Ecto neural progenitor cell (in vitro differentiated cells): Measurements from ENCODE around the gene RNF8.
A peak's percentile ranks its signal among the peaks of the same experiment; 100 is the strongest.

Experiments used
- DNase-seq: peaks from one replicate; pipeline ENCODE4 v3.0.0-alpha.2; 2018; ENCODE audit warnings: low spot score

RNF8 gene

GRCh38 chr6:37359039-37359438 lies 5.3 kb downstream of the RNF8 start:
- no peak for DNase-seq

DNA sequence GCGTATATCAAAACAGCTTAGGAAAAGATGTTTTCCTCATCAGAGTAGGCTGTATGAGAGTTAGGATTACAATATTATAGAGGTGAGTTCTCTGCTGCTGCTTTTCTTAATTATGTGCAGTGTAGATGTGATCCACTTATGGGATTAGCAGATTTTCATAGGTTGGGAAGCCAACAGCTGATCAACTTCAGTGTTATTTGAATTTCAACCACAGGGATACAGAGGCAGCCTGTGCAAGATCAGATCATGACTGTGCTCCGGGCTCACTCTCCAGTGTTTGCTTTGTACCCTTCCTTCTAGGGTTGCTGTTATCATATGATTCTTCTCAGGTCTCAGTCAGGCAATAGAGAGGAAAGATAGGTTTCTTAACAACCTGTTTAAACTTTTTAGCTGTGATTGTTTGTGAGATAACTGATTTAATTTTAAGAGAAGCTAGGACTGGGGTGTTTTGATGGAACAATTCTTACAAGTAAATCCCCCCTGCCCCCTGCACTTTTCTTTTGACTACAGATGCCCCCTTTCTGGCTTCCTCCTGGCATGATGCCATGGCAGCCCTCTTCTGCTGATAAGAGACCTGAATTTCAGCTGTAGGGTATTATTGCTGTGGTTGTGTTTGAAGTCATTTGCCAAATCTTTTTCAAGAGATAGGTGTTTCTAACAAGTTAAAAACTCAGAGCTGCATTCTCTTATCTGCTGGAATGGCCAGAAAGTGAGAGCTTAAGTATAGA lies 8.5 kb downstream of the RNF8 start:
- DNase-seq: no peak

DNA sequence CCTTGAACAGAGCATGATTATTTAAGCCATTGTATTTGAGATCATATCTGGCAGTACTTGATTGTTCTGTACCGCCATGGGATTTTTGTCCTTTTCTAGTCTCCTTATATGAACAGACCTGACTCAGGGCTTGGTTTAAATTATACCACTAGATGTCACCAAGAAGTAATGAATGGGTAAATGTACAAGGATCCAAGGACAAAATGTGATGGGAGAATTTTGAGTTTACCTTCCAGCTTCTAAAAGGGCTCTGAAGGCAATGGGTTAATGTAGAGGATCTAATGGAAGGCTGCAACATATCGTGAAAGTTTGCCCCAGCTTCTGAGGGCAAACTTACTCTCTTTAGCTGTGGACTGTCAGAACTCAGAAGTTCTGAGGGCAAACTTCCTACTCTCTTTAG lies 12.0 kb downstream of the RNF8 start:
- no peak for DNase-seq

GRCh38 chr6:37366910-37367309 lies 13.1 kb downstream of the RNF8 start:
- no peak for DNase-seq

- DNase-seq: no peak
Observed at GRCh38 chr6:37368961-37369320, 15.2 kb downstream of the RNF8 start.

- no peak for DNase-seq
Observed at GRCh38 chr6:37369321-37370201, 15.8 kb downstream of the RNF8 start.

DNA sequence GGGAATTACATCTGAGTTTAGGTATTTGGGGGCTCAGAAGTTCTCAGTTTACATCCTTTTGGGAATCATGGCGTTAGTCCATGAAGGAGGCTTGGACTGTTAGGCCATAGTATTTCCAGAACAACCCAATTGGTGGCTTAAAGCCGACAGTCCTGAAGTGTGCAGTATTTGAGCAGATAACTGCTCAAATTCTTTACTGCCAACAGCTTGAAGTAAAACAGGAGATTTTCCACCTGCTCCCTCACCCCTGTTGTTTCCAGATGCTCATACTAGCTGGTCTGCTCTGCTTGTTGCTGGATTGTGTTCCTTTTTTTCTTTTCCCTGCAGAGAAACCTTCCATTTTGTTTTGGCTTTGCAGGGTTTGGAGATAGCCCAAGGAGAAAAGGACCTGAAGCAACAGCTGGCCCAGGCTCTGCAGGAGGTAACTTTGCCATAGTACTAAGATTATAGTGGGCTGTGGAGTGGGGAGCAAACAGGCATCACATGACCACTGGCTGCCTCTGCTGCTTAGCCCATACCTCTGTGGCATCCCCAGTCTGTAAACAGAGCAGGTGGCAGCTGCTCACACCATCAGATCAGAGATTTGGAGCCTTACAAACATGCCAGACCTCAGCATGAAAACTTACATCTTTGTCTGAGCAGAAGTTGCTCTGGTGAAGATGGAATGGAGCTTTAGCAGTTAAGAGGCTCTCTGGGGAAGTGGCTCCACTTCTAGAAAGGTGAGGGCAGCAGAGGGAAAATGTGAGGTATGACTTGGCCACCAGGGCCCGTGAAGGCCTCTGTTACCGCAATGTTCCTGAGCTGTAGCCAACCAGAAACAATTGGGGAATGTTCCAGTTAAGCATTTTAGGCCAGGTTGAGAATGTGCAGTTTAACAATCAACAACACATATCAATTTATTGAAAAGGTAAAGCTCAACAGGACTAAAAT lies 17.6 kb downstream of the RNF8 start:
- DNase-seq: no peak

DNA sequence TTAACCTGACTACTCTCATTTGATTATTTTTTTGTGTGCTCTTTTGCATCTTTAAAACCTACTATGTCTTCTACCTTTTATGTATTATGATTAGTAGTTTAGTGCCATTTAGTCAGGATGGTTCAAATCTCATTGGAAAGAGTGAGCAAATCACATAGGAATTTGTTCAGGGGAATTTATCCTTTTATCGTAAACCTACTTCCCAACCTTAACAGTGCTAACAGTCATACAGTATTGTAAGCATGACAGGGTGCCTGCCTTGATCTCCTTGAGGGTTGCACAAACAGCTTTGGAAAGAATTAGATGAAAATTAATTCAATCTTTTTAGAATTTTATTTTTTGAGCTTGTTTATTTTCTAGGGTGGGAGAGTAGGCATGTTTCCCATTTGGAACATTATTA lies 18.3 kb downstream of the RNF8 start:
- DNase-seq: no peak

DNA sequence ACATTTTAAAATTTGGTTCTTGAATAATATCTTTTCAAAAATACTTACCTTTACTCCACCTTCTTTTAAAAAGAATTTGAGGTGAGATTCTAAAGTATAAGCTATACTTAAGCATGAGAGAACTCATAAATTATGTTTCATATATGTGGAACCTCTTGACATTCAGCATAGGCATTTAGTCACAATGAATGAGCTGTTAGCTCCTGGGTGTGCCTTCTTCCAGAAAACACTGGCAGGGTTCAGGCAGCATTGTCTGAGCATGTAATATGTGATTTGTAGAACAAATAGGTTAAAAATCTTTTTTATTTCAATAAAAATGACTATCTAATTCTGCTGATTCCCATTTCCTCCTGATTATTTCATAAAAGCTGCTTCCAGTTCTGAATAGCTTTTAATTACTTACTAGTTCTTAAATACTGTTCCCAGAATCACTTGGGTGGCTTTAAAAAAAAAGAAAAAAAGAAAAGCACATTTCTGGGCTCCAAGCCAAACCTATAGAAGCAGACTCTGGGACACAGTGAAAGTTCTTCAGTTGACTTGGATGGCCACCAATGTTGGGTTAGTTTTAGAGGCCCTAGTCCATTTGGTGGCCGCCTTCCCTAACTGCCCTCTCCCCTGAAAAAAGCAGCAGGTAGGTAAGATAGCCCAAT lies 20.2 kb downstream of the RNF8 start:
- no peak for DNase-seq

DNA sequence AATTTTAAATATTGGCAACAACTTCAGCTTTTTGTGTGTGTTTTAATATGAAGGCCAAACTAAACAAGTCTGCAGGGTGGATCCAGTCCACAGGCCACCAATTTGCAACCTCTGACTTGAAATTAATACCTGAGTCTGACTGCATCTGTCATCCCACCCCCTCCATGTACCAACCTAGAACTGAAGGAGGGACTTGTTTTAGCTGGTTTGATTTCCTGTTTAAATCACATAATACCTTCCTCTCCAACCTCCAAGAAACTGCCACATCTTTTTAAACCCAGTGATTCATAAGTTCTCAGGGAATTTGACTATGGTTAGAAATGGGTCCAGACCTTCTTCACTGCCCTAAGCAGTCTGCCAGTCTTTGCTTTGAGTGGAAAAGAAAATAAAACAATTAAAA lies 21.6 kb downstream of the RNF8 start:
- no peak for DNase-seq

GRCh38 chr6:37376078-37376743 lies 22.4 kb downstream of the RNF8 start:
- no peak for DNase-seq

DNA sequence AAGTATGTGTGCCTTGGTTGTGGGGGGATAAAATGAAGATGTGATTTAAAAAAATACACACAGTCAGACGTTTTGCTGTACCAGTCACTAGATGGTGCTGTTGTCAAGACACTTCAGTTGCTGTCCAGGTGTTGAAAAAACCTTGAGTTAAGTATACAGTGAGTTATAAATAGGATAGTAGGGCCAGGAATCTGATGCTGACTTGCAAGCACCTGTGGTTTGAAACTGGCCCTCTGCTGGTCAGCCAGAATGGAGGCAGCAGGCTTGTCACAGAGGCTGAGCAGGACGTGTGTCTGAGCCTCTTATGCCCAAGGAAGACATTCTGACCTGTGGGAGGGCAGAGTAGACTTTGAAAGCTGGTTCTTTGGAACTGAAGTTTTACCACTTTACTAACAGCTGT lies 27.8 kb downstream of the RNF8 start:
- DNase-seq: peak; percentile 46

GRCh38 chr6:37382994-37383765 lies 29.4 kb downstream of the RNF8 start:
- no peak for DNase-seq

DNA sequence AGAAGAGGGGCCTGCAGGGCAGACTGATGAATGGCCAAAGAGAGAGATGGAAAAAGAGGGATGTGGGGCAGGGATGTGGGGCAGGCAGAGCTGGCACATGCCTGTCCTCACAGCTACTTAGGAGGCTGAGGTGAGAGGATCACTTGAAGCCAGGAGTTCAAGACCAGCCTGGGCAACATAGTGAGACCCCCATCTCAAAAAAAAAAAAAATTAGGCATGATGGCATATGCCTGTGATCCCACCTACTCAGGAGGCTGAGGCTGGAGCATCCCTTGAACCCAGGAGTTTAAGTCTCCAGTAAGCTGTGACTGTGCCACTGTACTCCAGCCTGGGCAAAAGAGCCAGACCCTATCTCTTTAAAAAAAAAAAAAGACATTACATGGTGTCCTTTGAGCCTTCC lies 34.8 kb downstream of the RNF8 start:
- DNase-seq: no peak

DNA sequence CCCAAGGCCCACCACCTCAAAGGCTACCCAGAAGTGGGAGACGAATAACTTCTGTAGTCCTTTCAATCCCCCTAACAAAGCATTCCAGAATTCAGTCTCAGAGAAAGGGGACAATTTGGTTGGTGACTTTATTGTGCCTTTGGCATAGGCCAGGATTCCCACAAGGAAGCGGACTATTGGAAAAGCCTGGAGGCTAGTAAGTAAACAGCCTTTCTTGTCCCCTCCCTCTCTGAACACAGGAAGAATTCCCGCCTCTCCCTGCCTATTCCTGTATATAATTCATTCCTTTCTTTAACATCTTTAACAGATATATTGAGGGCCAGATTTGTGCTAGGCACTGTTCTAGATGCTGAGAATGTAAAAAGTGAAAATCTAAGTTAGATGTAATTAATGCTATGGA lies 36.1 kb downstream of the RNF8 start:
- no peak for DNase-seq

GRCh38 chr6:37391120-37391519 lies 37.3 kb downstream of the RNF8 start:
- no peak for DNase-seq

DNA sequence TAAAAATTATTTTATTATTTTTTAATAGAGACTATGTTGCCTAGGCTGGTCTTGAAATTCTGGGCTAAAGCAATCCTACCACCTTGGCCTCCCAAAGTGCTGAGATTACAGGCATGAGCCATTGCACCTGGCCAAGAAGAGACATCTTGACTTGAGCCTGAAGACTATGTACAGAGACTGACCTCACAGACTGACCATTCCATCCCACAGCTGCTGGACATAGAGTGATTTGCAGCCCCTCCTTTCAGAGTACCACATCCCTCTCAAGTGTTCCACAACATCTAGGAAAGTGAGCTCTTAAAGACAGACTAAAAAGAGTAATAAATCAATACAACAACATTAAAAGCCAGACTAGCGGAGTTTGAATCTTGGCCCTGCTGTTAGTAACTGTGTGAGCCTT lies 39.0 kb downstream of the RNF8 start:
- DNase-seq: no peak

DNA sequence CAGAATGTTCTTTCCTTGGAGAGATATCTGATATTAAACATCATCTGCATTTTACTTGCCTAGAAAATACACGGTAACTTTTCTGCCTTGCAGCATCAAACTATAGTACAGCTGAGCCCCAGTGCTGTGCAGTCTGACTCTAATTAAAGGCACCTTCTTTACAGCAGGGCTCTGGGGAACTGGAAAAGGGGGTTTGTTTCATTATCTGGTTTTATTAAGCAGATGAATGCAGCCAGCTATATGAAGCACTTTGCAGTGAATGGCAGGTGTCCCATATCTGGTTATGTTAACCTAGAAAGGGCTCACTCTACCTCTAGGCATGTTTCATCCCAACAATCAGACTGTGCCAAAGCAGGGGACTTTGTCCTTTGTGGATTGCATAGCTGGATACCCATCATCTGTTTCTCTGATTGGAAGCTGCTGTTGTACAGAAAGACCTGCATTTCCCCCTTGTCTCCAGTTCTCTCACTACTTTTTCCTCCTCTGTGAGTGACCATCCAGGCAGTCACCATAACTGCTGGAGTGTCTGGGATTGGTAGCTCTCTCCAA lies 39.7 kb downstream of the RNF8 start:
- DNase-seq: no peak

- no peak for DNase-seq
Observed at GRCh38 chr6:37396571-37397180, 42.9 kb downstream of the RNF8 start.

DNA sequence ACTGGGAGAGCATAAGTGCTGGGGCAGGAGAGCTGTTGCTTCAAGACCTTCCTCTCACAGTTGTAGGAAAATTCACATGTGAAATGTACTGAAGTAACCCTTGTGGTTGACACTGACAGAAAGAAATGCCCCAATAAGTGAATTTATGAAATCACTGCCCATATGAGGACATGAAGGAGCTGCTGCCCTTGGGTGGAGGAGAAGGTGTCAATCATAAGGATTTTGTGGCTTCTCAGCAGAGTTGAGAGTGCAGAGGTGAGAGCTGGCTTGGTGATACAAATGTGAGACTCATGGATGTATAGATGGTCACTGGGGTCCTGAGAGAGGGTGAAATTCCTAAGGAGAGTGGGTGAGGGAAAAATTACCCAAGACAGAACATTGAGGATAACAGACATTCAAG lies 45.3 kb downstream of the RNF8 start:
- no peak for DNase-seq
